Activated CD4-positive, alpha-beta T cell treated with anti-CD3 and anti-CD28 coated beads, Interleukin-2, Interleukin-6, amounts not matched to agents 100 ng/mL and 50 ng/mL, durations not matched to agents 16 hours and 8 hours (primary cell): ENCODE data around the gene HOTAIR.

Experiments used
- DNase-seq: peaks from one replicate; pipeline ENCODE4 v3.0.0-alpha.2; 2020

Gene HOTAIR

DNA sequence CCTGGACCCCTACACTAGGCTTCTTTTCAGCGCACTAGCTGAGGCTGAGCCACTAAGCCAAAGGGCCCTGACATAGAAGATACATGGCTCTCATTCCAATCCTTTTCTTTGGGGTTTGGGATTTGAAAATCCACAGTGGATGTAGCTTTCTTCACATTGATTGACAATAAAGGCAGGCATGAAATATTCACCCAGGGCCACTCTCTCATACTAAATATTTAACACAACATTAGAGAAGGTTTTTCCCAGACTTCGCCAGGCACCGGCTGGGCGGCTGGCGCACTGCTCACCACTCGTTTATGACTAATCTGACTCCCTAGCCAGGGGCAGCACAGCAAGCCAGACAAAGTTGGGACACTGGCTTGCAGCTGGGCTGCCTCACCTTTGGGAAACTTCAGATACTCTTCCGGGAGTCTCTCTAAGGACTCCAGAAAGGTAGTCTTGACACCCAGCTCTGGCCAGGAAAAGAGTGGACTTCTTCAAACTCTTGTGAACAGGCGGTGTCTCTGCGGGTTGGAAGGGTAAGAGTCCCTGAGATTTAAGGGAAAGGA, 2.5 kb downstream of the HOTAIR start:
- DNase-seq: no peak

DNA sequence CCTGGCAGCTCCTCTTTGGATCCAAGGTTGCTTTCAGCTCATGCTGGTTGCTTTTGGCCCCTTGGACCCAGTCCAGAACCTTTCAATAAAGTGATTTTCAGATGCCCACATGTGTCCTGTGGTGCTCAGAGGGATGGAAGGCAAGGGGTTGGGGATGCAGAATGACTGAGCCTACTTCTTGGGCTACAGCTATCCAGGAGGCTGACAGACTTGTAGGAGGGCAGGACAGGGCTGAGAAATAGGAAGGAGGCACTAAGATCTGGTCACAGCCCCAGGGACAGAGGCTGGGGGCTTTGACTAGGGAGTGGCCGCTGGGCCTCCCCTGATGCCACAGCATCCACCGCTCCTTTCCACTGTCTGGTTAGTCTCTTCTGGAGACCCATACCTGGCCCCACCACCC, 3.1 kb downstream of the HOTAIR start:
- DNase-seq: no peak

- DNase-seq: no peak
These were observed 3.6 kb downstream of the HOTAIR start for GRCh38 chr12:53971129-53971528.

DNA sequence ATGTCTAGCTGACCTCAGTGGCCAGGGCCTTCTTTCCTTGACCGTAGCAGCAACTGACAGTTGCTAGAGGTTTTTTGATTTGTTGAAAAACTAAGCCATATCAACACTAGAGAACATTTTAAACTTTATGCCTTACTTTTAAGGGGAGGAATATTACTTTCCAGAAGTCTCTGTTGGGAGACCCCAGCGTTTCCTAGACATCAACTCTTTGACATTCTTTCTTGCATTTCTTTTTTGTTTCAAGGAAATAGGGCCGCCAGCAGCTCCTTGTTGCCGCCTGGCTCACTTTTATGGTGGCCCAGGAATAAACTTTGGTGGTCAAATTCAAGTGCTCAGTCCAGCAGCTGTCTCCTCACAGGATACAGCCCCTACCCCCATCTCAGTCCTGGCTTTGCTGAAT, 4.3 kb downstream of the HOTAIR start:
- no peak for DNase-seq

- DNase-seq: no peak
These were observed 5.0 kb downstream of the HOTAIR start for GRCh38 chr12:53969588-53970259.

DNA sequence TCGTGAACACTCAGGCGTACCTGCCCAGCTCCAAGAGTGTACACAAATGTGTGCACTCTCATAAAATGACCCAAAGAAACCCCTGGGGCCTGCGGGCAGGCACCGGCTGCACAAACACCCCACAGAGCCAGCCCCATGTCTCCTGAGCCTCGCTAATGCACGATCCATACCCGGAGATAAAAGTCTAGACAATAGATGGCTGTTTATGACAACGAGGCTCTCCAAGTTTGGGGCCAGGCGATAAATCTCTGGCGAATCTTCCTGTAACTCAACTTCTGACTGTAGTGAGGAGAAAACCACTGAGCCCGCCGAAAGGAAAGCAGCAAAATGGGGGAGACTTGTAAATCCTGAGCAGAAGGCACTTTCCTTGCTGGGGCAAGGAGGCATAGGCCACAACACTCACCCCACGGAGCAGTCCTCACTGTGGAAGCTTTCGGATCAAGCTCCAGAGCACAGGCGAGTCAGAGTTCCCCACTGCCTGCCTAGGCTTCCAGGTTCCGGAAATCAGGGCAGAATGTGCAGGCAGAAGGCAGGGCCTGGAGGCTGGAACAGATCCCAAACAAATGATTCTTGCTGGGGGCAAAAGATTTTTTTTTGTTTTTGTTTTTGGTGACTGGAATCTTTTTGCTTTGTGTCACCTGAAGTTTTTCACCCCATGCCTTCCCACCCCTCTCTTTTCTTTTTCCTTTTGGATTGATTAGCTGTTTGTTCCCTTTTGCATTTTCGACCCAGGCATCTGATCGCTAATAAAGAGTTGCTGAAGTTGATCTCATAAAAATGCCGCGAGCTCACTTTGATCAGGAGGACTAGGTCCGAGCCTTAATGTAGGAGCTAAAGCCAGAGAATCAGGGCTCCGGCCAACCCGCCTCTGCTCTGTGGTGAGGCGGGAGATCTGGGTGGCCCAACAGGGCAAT, 6.3 kb downstream of the HOTAIR start:
- no peak for DNase-seq

GRCh38 chr12:53967421-53967925, 7.3 kb downstream of the HOTAIR start:
- DNase-seq: no peak

GRCh38 chr12:53966385-53967133, 8.2 kb downstream of the HOTAIR start:
- DNase-seq: no peak

DNA sequence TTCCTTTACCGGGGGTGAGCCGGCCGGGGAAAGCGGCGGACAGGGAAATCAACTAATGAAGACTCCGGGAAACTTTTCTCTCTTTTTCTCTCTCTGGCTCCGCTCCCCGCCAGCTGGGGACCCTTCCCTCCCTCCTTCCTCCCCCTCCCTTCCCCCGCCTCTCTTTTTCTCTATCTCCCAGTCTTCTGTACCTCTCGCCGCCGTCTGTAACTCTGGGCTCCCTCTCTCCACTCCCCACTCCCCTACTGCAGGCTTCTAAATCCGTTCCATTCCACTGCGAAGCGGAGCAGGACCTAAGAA, 8.7 kb downstream of the HOTAIR start:
- DNase-seq: no peak

DNA sequence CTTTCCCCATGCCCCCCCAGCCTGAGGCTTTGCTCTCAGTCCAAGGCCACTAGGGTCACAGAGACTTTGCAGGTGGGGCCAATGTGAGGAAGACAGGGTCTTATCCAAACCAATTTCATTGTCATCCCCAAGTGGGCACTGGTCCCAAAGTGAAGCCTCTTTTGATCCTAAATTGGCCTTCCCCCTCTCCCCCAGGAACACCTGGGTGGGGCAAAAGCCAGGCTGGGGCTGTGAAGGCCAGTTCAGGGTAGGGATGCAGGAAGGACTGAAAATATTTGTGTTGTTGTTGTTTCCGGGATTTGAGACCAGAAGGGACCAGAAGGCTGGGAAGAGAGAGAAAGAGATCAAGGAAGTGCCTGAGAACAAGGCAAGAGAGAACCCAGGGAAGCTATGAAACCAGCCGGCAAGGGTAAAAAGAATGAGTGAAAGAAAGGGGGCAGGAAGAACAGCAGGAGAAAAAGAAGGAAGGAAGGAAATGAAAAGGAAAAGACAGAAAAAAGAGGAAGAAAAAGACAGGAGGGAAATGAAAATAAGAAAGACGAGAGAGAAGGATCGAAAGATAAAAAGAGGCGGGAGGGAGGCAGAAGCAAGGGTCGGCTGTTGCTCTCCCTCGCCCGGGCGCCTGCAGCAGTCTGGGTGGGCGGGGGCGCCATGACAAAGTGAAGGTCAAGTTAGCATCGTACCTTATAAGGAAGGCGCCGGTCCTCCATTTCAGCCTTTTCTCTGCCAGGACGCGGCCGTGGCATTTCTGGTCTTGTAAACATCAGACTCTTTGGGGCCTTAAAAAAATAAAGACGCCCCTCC, 9.3 kb downstream of the HOTAIR start:
- DNase-seq: no peak

DNA sequence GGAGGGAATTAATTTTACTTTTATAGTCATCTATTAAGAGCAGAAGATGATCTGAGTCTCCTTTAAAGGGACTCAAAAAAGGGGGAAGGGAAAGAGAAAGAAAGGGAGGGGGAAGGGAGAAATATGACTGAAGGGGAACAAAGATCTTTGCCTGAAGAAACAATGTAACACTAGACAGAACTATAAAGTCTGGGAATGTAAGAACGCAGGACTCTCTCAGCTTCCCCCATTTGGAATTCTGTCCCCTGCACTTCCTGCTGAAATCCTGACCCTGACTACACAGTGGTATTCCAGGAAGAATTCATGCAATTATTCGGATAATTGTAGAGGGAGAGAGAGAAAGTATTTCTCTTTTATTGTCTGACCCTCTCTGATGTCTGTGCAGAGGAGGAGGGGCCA, 10.4 kb downstream of the HOTAIR start:
- DNase-seq: no peak

- no peak for DNase-seq
These were observed 11.1 kb downstream of the HOTAIR start for GRCh38 chr12:53963434-53964314.

GRCh38 chr12:53963005-53963404, 11.7 kb downstream of the HOTAIR start:
- no peak for DNase-seq

DNA sequence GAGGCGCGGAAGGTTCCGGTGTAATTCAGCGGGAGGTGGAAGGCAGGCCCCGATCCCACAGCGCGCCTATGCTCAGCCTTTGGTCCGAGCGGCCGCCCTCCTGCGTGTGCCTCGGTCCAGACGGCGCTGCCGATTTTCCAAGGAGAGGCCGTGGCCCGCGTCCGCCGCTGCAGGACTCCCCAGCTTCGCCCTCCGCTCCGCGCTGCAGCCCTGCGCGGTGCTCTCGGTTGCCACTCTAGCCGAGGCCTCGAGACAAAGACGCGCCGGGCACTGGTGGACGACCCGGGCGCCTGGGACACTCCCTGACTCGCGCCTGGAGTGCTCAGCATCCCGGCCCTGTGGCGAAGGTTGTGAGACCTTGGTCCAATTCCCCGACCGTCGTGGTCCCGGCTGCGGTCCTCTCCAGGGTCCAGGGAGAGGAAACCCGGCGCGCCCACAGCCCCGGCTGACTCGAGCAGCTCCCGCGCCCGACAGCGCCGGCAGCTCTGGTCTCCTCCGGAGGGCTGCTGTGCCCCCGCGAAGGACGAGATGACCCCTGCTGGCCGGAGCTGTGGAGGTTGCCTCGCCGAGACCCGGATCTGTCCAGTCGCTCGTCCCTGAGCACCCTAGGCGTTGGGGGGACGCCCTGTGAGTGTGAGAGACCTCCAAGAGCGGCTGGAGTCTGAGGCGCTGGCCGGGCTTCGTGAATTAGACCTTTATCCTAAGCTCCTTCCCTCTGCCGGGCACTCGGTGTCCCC, 13.6 kb downstream of the HOTAIR start:
- DNase-seq: no peak

GRCh38 chr12:53960187-53961024, 14.3 kb downstream of the HOTAIR start:
- DNase-seq: no peak

DNA sequence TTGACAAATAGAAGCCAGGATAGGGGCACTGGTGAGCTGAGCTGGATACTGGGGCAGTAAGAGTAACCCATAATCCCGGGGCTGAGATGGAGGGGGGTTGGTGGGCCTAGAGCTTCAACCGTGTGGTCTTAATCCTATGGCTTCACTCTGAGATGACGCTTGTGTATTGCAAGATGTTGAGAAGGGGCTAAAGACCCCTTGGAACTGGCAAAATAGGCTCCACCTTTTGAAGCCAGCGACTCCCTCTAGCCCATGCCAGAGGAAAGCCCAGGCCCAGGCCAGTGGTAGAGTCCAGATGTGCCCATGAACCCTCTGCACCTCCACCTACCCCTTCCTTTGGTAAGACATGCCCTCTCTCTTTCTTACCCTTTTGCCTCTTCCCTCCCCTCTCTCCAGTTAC, 15.4 kb downstream of the HOTAIR start:
- no peak for DNase-seq

DNA sequence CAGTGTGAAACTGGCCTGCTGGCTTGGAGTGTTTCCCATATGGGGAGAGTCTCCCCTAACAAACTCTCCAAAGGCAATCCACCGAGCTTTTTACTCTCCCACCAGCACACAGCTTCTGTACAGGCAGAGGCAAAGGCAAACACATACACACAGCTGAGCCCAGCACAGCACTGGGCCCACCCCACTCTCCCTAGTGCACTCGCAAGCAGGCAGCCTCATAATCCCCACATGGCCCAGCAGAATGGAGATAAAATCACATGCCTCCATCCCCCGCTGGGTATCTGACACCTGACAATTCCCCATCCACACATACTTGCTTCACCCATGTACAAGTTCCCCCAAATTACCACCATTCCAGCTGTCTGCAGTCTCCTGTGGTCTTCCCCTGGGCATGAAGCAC, 16.6 kb downstream of the HOTAIR start:
- no peak for DNase-seq

GRCh38 chr12:53956914-53957536, 17.7 kb downstream of the HOTAIR start:
- DNase-seq: no peak

DNA sequence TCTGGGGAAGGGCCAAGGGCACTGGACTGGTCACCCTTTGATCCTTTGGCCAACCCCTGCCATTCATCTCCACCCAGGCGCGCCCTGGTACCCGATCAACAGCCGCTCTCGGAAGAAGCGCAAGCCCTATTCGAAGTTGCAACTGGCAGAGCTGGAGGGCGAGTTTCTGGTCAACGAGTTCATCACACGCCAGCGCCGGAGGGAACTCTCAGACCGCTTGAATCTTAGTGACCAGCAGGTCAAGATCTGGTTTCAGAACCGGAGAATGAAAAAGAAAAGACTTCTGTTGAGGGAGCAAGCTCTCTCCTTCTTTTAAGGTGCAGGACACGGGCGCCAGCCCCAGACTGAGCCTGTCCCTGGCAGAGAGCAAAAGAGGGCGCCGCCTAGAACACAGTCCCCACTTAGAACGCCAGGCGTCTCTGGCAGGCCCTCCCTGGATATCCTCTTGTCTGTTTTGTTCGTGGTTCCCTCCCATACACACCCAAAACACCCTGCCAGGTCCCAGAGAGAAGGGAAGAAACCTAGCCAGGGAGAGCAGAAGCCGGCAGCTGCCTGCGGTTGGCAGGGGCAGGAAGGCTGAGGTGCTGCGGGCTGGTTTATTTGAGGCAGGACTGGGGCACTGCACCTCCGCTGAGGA, 18.4 kb downstream of the HOTAIR start:
- DNase-seq: no peak
